HepG2 (cell line): ENCODE measurements around the gene PHIP. TPM values are rescaled to one million over a fixed set of nuclear protein-coding genes. Genes with fewer than 3 reads are reported as not detected.

Experiments used
- ATAC-seq: fragments of 200-7000 bp; cut with Tn5 transposase; 3 replicates; pipeline ENCODE4 v1.9.1; 2020; ENCODE audit warnings: mild to moderate bottlenecking, moderate library complexity
- Bru-seq: library from RNA; stranded (reverse); fragments of 400-500 nt; gene quantifications from one replicate; lab custom pipeline; 2021; lab: Mats Ljungman, UMichigan
- BruChase-seq, 2 experiments: library from RNA; stranded (reverse); fragments of 400-500 nt; gene quantifications; one replicate each; lab custom pipeline; 2021; lab: Mats Ljungman, UMichigan
- BruUV-seq: library from RNA; stranded (reverse); fragments of 400-500 nt; replicated peaks from 2 replicates; lab custom pipeline; 2021; lab: Mats Ljungman, UMichigan
- CTCF ChIA-PET: fragments of 300-600 bp; formaldehyde crosslinking; extraction: SDS; loops from one replicate; lab custom pipeline; 2021; ENCODE audit warnings: low total read pairs, inconsistent platforms, low intra/inter-chr PET ratio; lab: Yijun Ruan, JAX
- POLR2A ChIA-PET: fragments of 350-600 bp; sonication (Branson Sonifier 250); formaldehyde crosslinking; loops from one replicate; lab custom pipeline; 2020; ENCODE audit warnings: antibody characterized with exemption, inconsistent platforms; lab: Yijun Ruan, JAX
- DNase-seq: peaks from one replicate; pipeline ENCODE4 v3.0.0-alpha.2; 2015; ENCODE audit warnings: low spot score
- FAIRE-seq: peaks from 3 replicates; lab custom pipeline; 2011; peaks lifted over from hg19 to GRCh38; lab: Jason Lieb, UNC
- H2AFZ ChIP-seq: one replicate; pipeline ENCODE4 v1.6.1; 2011; ENCODE audit warnings: low read length, inconsistent platforms
- H3K27ac ChIP-seq: fragments of 300-600 bp; 3 replicates; pipeline ENCODE4 v1.8.0; 2011; ENCODE audit warnings: mixed run types, mild to moderate bottlenecking, mixed read lengths, low read length, inconsistent platforms; ENCODE audit not compliant: insufficient read depth; ENCODE audit errors: extremely low read length
- H3K27me3 ChIP-seq, 2 experiments: fragments of 200-600 bp in 1 of 2; 2 replicates in 1 of 2; 3 replicates in 1 of 2; pipeline versions ENCODE4 v1.6.0 to v1.8.0; 2011; ENCODE audit warnings: low read length in 2 of 2, mild to moderate bottlenecking in 2 of 2, moderate library complexity in 2 of 2, inconsistent platforms in 1 of 2; ENCODE audit not compliant: insufficient read depth in 2 of 2, control insufficient read depth in 1 of 2
- H3K36me3 ChIP-seq, 2 experiments: fragments of 200-600 bp in 1 of 2; replicated peaks in 1 of 2; 2 replicates in 1 of 2; 3 replicates in 1 of 2; pipeline versions ENCODE4 v1.5.1 to v1.8.0; 2011; ENCODE audit warnings: low read length in 2 of 2, inconsistent platforms in 1 of 2; ENCODE audit not compliant: insufficient read depth in 2 of 2, control insufficient read depth in 1 of 2
- H3K4me1 ChIP-seq: 2 replicates; pipeline ENCODE4 v1.5.1; 2012; ENCODE audit warnings: low read length, inconsistent platforms; ENCODE audit not compliant: insufficient read depth
- H3K4me2 ChIP-seq: 2 replicates; pipeline ENCODE4 v1.6.0; 2011; ENCODE audit warnings: low read depth, low read length, inconsistent platforms
- H3K4me3 ChIP-seq, 3 experiments: fragments of 200-600 bp in 1 of 3; sonication (generic), shearing (Covaris generic) in 1 of 3; replicated peaks in 1 of 3; 2 replicates each; pipeline ENCODE4 v1.5.1; 2011 to 2016; ENCODE audit warnings: low read length in 3 of 3, inconsistent platforms in 2 of 3, low read depth in 2 of 3, mild to moderate bottlenecking in 2 of 3, control low read depth in 1 of 3, mixed read lengths in 1 of 3; ENCODE audit not compliant: insufficient read depth in 1 of 3
- H3K79me2 ChIP-seq: one replicate; pipeline ENCODE4 v1.6.1; 2011; ENCODE audit warnings: low read length, inconsistent platforms; ENCODE audit not compliant: insufficient read depth
- H3K9ac ChIP-seq: 2 replicates; pipeline ENCODE4 v1.6.0; 2011; ENCODE audit warnings: mild to moderate bottlenecking, low read depth, low read length, inconsistent platforms; ENCODE audit not compliant: insufficient read depth
- H3K9me3 ChIP-seq: 2 replicates; pipeline ENCODE4 v1.5.1; 2012; ENCODE audit warnings: mild to moderate bottlenecking, low read length
- H4K20me1 ChIP-seq: 2 replicates; pipeline ENCODE4 v1.6.0; 2011; ENCODE audit warnings: inconsistent platforms, mild to moderate bottlenecking, low read length, moderate library complexity; ENCODE audit not compliant: insufficient read depth
- CBX5 ChIP-seq: sonication (generic); formaldehyde crosslinking; IDR thresholded peaks from 2 replicates; pipeline ENCODE4 v1.4.0; 2020; ENCODE audit warnings: missing genetic modification reagents, borderline replicate concordance
- CREB1 ChIP-seq, 2 experiments: fragments of 450-650 bp in 1 of 2; IDR thresholded peaks; 2 replicates each; pipeline ENCODE4 v1.6.1; 2016 to 2017; ENCODE audit warnings: control low read depth in 1 of 2, mild to moderate bottlenecking in 1 of 2, missing compliant biosample characterization in 1 of 2, missing genetic modification characterization in 1 of 2
- YEATS2 ChIP-seq: sonication (generic); formaldehyde crosslinking; IDR thresholded peaks from 2 replicates; pipeline ENCODE4 v1.4.0; 2020; ENCODE audit warnings: missing genetic modification reagents, borderline replicate concordance
- ZFX ChIP-seq: sonication (generic); formaldehyde crosslinking; IDR thresholded peaks from 2 replicates; pipeline ENCODE4 v1.4.0; 2020; ENCODE audit warnings: mild to moderate bottlenecking, low read depth, missing genetic modification reagents, moderate library complexity
- ZNF446 ChIP-seq: sonication (generic); formaldehyde crosslinking; IDR thresholded peaks from 2 replicates; pipeline ENCODE4 v1.5.0; 2020; ENCODE audit warnings: mild to moderate bottlenecking, missing genetic modification reagents
- ZNF557 ChIP-seq: sonication (generic); formaldehyde crosslinking; IDR thresholded peaks from 2 replicates; pipeline ENCODE4 v1.4.0; 2020; ENCODE audit warnings: missing genetic modification reagents
- ZNF670 ChIP-seq: sonication (generic); formaldehyde crosslinking; IDR thresholded peaks from 2 replicates; pipeline ENCODE4 v1.8.0; 2022; ENCODE audit warnings: mild to moderate bottlenecking, missing genetic modification reagents, borderline replicate concordance
- WGBS: methylation state at CpG from one replicate; pipeline ENCODE4 v1.1.6; 2017; ENCODE audit warnings: low lambda C conversion rate; 5-methylcytosine and 5-hydroxymethylcytosine counted together
- in situ Hi-C: cut with HindIII; loops from 2 replicates; pipeline ENCODE4 v1.10.0; 2017; ENCODE audit warnings: low pct_unique_long_range_greater_than_20kb; ENCODE audit not compliant: extremely low pct_ligation_motif_present
- intact Hi-C: fragments of 100-400 bp; cut with micrococcal nuclease; formaldehyde crosslinking; loops from one replicate; pipeline ENCODE4 v1.10.0; 2022; ENCODE audit not compliant: unreplicated experiment
- long read RNA-seq, 2 experiments: library from RNA in 1 of 2; library from polyadenylated mRNA in 1 of 2; stranded (forward) in 1 of 2; unstranded in 1 of 2; transcript quantifications; one replicate each; pipeline ENCODE4 v2.0.0, GENCODE V29; 2019 to 2022
- polyA minus RNA-seq, 3 experiments: library from RNA; depleted of rRNA, polyadenylated mRNA; stranded (reverse); fragments of >200 nt; gene quantifications; 2 replicates each; pipeline ENCODE4 v1.2.3, GENCODE V29; 2011; ENCODE audit warnings: low replicate concordance in 1 of 3
- polyA plus RNA-seq, 8 experiments: library from polyadenylated mRNA; depleted of rRNA in 3 of 8; stranded (reverse) in 7 of 8; unstranded in 1 of 8; fragments of >200 nt; fragmentation: Illumina TruSeq in 4 of 8; extraction: Trizol in 4 of 8; gene quantifications; 2 replicates each; pipeline versions ENCODE4 v1.2.1 to v1.2.3, GENCODE V29; 2011 to 2016; ENCODE audit warnings: low read depth in 4 of 8, missing spikeins in 1 of 8, mixed read lengths in 1 of 8; ENCODE audit not compliant: insufficient read depth in 1 of 8
- total RNA-seq, 5 experiments: library from RNA; depleted of rRNA; stranded (reverse); fragments of >200 nt; fragmentation: Illumina TruSeq; extraction: Trizol; gene quantifications; 2 replicates each; pipeline ENCODE4 v1.2.3, GENCODE V29; 2016; ENCODE audit warnings: low read depth in 1 of 5
- TF ChIP-seq, protein P1 (sequence below): sonication (generic); formaldehyde crosslinking; IDR thresholded peaks from 2 replicates; pipeline ENCODE4 v1.4.0; 2020; ENCODE audit warnings: missing genetic modification reagents, borderline replicate concordance
- TF ChIP-seq, protein P2 (sequence below): sonication (generic); formaldehyde crosslinking; IDR thresholded peaks from 2 replicates; pipeline ENCODE4 v1.5.1; 2020; ENCODE audit warnings: missing genetic modification reagents, mild to moderate bottlenecking, borderline replicate concordance

PHIP gene
- total RNA-seq (2016; rRNA removed; fragmentation: Illumina TruSeq; extraction: Trizol) (23.5 and 36.0 TPM in 2 replicates), polyA plus RNA-seq (2011; rRNA removed) (5.3 and 6.5 TPM in 2 replicates), polyA minus RNA-seq (2011; rRNA and poly(A)+ RNA removed; ENCODE audit: low replicate concordance) (10.0 and 19.3 TPM in 2 replicates), Bru-seq, nascent RNA (percentile 91 among the genes with signal in this experiment), BruChase-seq, experiment 1, labeled RNA remaining after a 6-hour chase (percentile 85 among the genes with signal in this experiment), BruChase-seq, experiment 2, labeled RNA remaining after a 2-hour chase (percentile 87 among the genes with signal in this experiment)
- total RNA-seq (2016; cell fraction: cytosol; rRNA removed; fragmentation: Illumina TruSeq; extraction: Trizol; ENCODE audit: low read depth) = 5.8 and 5.9 TPM in 2 replicates
- total RNA-seq (2016; cell fraction: insoluble cytoplasmic fraction; rRNA removed; fragmentation: Illumina TruSeq; extraction: Trizol) = 22.7 and 33.7 TPM in 2 replicates
- 6.2 and 7.7 TPM in 2 replicates for total RNA-seq (2016; cell fraction: membrane; rRNA removed; fragmentation: Illumina TruSeq; extraction: Trizol)
- 60.3 and 61.0 TPM in 2 replicates for total RNA-seq (2016; cell fraction: nucleus; rRNA removed; fragmentation: Illumina TruSeq; extraction: Trizol)
- 1.9 and 2.7 TPM in 2 replicates for polyA plus RNA-seq (2011; cell fraction: cytosol; rRNA removed)
- 11.2 and 12.3 TPM in 2 replicates for polyA plus RNA-seq (2011; cell fraction: nucleus; rRNA removed)
- polyA plus RNA-seq (2012) = 11.8 and 14.6 TPM in 2 replicates
- polyA plus RNA-seq (2016; cell fraction: cytosol; fragmentation: Illumina TruSeq; extraction: Trizol; ENCODE audit: low read depth) = 0.29 and 0.36 TPM in 2 replicates
- 14.4 and 15.1 TPM in 2 replicates for polyA plus RNA-seq (2016; cell fraction: insoluble cytoplasmic fraction; fragmentation: Illumina TruSeq; extraction: Trizol; ENCODE audit: low read depth)
- 0.94 and 1.2 TPM in 2 replicates for polyA plus RNA-seq (2016; cell fraction: membrane; fragmentation: Illumina TruSeq; extraction: Trizol; ENCODE audit: low read depth)
- polyA plus RNA-seq (2016; cell fraction: nucleus; fragmentation: Illumina TruSeq; extraction: Trizol; ENCODE audit: insufficient read depth, low read depth) = 48.0 and 52.8 TPM in 2 replicates
- polyA minus RNA-seq (2011; cell fraction: cytosol; rRNA and poly(A)+ RNA removed) = 15.4 and 16.9 TPM in 2 replicates
- polyA minus RNA-seq (2011; cell fraction: nucleus; rRNA and poly(A)+ RNA removed) = 103 and 105 TPM in 2 replicates
- long read RNA-seq, experiment 1, partial matches to known transcripts = 23 of 25 reads
- long read RNA-seq, experiment 1, other reads (novel, unspliced or antisense) = 2 of 25 reads
- long read RNA-seq, experiment 2, partial matches to known transcripts = 1 of 10 reads
- long read RNA-seq, experiment 2, other reads (novel, unspliced or antisense) = 9 of 10 reads

DNA sequence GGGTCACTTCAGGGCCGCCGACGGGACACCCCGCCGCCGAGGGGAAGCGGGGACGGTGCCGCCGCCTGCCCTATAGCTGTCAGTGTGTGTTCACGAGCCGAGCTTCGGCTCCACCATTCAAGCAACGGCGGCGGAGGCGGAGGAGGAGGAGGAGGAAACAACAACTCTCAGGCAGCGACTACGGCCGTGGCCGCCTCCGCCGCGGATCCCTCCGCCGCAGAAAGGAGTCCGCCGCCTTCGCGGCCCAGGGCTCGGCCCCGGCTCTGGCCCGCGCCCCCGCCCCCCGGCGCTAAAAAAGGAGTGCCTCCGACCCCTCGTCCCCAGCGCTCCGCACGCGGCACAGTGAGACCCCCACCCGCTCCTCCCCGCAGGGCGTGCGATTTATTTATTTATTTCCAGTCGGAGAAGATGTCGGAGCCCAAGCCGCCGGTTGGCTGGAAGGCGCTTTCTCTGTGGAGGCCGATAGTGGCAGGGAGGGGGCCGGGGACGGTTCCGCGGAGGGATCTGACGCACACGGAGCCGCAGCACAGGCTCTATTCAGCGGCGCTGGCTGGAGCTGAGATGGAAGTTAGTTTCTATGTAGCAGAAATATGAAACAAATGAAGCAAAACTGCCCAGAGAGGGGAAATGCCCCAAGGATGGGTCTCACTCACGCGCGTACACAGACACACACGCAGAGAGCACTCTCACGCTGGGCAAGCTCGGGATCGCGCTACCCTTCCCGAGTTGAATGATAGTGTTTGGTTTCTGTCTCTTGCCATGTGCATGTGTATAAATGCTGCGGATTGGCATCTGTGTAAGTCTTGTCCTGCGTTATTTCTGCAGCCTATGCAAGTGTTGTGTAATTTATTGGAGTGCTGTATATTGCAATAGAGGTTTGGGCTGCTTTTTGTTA, at the start of gene PHIP:
Gene PHIP, minus strand, starts transcription at position 180 of the 895 bp plus-strand sequence. CDS start 186 bp downstream, outside the sequence.
- H3K4me1 ChIP-seq = peaks cover 32% of the 10 kb centered on the region
- FAIRE-seq (no peak), ATAC-seq (peak; percentile 88), DNase-seq (peak; percentile 84)
- 0% methylated on average over 11 of the region's 73 CpGs for WGBS
- peak within 1 kb of the TSS; percentile 94 for H3K27ac ChIP-seq
- H3K4me2 ChIP-seq = peak within 1 kb of the TSS; percentile 77
- intact Hi-C loops (loop anchor here (2.0 to 10.0 kb wide), 6 partner anchors 46 to 924 kb away; partner anchors contain the start of genes HMGN3, IRAK1BP1, LCA5 and TTK), in situ Hi-C loops (no loop called here)
- peaks cover 38% of the 10 kb centered on the region for H3K79me2 ChIP-seq
- peak within 1 kb of the TSS; percentile 89 for H3K9ac ChIP-seq
- BruUV-seq = TSS peak; percentile 91
- no peaks in the 10 kb centered on the region for H3K9me3 ChIP-seq
- POLR2A ChIA-PET = interaction anchor here (0.6 to 1.0 kb wide), 3 partner anchors 146 to 459 kb away, joined by 3 to 6 read pairs (median 3); partner anchors contain the start of gene LCA5
- H2AFZ ChIP-seq = peak within 1 kb of the TSS; percentile 99
- peak within 1 kb of the TSS; percentile 62 to 98 (median 91) for H3K4me3 ChIP-seq
- peaks cover 17% of the 10 kb centered on the region for H4K20me1 ChIP-seq
- H3K27me3 ChIP-seq = no peaks in the 10 kb centered on the region; a peak in 1 of 5 replicates
- H3K36me3 ChIP-seq = no peaks in the 10 kb centered on the region; a peak in 1 of 5 replicates
- CTCF ChIA-PET = no interaction called here
- TF ChIP-seq ZNF446 (CRISPR knock-in tag) (no peak), CREB1 (IDR thresholded peaks at IDR 0.05) (peak; percentile 41; the same call in 1 of the 2 replicates), CREB1 (CRISPR knock-in tag; IDR thresholded peaks at IDR 0.05) (peak; percentile 42), YEATS2 (CRISPR knock-in tag) (peak; percentile 46; the same call in 1 of the 2 replicates), ZFX (CRISPR knock-in tag) (peak; percentile 87), ZNF670 (CRISPR knock-in tag) (peak; percentile 59; the same call in 1 of the 2 replicates), CBX5 (CRISPR knock-in tag) (0 out of 2 replicates have a peak, but pooled peaks have one; percentile 17), ZNF557 (CRISPR knock-in tag) (no peak)
- TF ChIP-seq, protein P1, sequence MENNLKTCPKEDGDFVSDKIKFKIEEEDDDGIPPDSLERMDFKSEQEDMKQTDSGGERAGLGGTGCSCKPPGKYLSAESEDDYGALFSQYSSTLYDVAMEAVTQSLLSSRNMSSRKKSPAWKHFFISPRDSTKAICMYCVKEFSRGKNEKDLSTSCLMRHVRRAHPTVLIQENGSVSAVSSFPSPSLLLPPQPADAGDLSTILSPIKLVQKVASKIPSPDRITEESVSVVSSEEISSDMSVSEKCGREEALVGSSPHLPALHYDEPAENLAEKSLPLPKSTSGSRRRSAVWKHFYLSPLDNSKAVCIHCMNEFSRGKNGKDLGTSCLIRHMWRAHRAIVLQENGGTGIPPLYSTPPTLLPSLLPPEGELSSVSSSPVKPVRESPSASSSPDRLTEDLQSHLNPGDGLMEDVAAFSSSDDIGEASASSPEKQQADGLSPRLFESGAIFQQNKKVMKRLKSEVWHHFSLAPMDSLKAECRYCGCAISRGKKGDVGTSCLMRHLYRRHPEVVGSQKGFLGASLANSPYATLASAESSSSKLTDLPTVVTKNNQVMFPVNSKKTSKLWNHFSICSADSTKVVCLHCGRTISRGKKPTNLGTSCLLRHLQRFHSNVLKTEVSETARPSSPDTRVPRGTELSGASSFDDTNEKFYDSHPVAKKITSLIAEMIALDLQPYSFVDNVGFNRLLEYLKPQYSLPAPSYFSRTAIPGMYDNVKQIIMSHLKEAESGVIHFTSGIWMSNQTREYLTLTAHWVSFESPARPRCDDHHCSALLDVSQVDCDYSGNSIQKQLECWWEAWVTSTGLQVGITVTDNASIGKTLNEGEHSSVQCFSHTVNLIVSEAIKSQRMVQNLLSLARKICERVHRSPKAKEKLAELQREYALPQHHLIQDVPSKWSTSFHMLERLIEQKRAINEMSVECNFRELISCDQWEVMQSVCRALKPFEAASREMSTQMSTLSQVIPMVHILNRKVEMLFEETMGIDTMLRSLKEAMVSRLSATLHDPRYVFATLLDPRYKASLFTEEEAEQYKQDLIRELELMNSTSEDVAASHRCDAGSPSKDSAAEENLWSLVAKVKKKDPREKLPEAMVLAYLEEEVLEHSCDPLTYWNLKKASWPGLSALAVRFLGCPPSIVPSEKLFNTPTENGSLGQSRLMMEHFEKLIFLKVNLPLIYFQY (CRISPR knock-in tag) = peak; percentile 82
- TF ChIP-seq, protein P2, sequence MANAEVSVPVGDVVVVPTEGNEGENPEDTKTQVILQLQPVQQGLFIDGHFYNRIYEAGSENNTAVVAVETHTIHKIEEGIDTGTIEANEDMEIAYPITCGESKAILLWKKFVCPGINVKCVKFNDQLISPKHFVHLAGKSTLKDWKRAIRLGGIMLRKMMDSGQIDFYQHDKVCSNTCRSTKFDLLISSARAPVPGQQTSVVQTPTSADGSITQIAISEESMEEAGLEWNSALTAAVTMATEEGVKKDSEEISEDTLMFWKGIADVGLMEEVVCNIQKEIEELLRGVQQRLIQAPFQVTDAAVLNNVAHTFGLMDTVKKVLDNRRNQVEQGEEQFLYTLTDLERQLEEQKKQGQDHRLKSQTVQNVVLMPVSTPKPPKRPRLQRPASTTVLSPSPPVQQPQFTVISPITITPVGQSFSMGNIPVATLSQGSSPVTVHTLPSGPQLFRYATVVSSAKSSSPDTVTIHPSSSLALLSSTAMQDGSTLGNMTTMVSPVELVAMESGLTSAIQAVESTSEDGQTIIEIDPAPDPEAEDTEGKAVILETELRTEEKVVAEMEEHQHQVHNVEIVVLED (CRISPR knock-in tag) = peak; percentile 97
